ENCODE measurements around the gene SLC24A2.

SLC24A2 gene

GRCh38 chr9:19754921-19755320 lies 33.9 kb downstream of the SLC24A2 start:
- FAIRE-seq: no peak

GRCh38 chr9:19748278-19749126 lies 40.3 kb downstream of the SLC24A2 start:
- FAIRE-seq: no peak

- FAIRE-seq: no peak
Measured at GRCh38 chr9:19746223-19746622, 42.6 kb downstream of the SLC24A2 start.

- no peak for FAIRE-seq
Measured at GRCh38 chr9:19741178-19741577, 47.7 kb downstream of the SLC24A2 start.
